GM06990 (cell line): Measurements from ENCODE around the gene SGCE.

Source experiments
- DNase-seq: peaks from one replicate; pipeline ENCODE4 v3.0.0-alpha.2; 2011; ENCODE audit not compliant: insufficient read length; ENCODE audit errors: extremely low read depth
- H3K27me3 ChIP-seq: replicated peaks from 2 replicates; pipeline ENCODE4 v1.6.0; 2011; ENCODE audit warnings: low read length; ENCODE audit not compliant: control insufficient read depth, insufficient read depth
- H3K36me3 ChIP-seq: 2 replicates; pipeline ENCODE4 v1.5.1; 2011; ENCODE audit warnings: low read length; ENCODE audit not compliant: control insufficient read depth, insufficient read depth
- H3K4me3 ChIP-seq: replicated peaks from 2 replicates; pipeline ENCODE4 v1.5.1; 2011; ENCODE audit warnings: low read depth, mild to moderate bottlenecking, control low read depth, low read length
- TF ChIP-seq, protein P1 (sequence below): IDR thresholded peaks from 2 replicates; pipeline ENCODE4 v1.5.1; 2011; ENCODE audit warnings: low read length, control low read depth, mild to moderate bottlenecking, inconsistent platforms; ENCODE audit not compliant: insufficient read depth, poor library complexity, severe bottlenecking

The SGCE gene

DNA sequence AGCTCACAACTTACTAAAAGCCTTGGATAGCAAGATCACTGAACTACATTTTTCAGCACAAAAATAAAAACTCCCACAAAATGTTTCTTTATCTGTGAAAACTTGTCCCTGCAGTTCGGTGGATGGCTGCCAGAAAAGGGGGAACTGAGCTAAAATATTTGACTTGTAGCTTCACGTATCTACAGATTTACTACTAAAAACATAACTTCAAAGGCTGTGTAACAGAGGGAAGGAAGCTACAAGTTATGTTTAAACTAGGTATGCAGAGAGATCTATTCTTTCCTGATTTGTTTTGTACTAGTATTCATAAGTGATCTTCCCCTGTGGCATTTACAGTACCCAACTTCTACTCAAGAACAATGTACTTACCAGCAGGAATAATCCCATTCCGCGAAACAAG lies 25.1 kb downstream of the SGCE start:
- DNase-seq: no peak
- Histone ChIP-seq H3K36me3 (no peaks in the 10 kb centered on the region), H3K4me3 (no peak overlapping the region), H3K27me3 (no peaks in the 10 kb centered on the region)
- TF ChIP-seq, protein P1, sequence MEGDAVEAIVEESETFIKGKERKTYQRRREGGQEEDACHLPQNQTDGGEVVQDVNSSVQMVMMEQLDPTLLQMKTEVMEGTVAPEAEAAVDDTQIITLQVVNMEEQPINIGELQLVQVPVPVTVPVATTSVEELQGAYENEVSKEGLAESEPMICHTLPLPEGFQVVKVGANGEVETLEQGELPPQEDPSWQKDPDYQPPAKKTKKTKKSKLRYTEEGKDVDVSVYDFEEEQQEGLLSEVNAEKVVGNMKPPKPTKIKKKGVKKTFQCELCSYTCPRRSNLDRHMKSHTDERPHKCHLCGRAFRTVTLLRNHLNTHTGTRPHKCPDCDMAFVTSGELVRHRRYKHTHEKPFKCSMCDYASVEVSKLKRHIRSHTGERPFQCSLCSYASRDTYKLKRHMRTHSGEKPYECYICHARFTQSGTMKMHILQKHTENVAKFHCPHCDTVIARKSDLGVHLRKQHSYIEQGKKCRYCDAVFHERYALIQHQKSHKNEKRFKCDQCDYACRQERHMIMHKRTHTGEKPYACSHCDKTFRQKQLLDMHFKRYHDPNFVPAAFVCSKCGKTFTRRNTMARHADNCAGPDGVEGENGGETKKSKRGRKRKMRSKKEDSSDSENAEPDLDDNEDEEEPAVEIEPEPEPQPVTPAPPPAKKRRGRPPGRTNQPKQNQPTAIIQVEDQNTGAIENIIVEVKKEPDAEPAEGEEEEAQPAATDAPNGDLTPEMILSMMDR: no peak

DNA sequence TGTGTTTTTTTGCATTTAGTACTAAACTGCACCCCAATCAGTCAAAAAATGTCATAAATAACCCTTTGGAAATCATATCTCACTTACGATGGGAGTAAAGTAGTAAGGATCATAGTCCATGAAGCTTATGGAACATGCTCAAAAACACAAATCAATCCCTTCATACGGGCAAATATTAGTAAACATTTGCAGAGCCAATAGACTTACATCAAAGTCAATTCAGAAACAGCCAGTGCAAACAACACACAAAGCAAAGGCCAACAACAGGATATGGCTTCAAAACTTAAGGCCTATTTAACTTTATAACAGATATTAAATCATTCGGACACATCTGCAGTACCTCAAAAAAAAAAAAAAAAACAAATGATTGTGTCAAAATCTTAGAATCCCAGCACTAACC lies 32.1 kb downstream of the SGCE start:
- Histone ChIP-seq H3K27me3 (no peaks in the 10 kb centered on the region), H3K4me3 (no peak overlapping the region), H3K36me3 (no peaks in the 10 kb centered on the region)
- TF ChIP-seq, protein P1: no peak
- DNase-seq: no peak

DNA sequence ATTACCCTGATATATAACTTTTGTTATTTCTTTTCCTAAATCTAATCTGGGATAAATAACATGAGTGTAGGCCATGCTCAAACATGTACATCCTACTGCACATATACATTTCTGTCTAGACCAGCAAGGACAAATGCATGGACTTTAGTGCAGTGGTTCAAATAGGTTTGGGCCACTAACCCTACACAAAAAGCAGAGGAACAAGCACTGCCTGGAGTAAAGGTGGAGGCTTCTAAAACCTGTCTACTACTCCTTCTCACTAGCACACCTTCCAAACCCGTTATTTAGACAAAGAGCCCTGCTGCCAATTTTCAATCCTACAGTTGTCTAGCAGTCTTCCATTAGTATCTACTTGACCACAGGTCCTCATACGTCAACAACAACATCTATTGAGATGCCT lies 34.8 kb downstream of the SGCE start:
- Histone ChIP-seq H3K27me3 (no peaks in the 10 kb centered on the region), H3K4me3 (no peak overlapping the region), H3K36me3 (no peaks in the 10 kb centered on the region)
- TF ChIP-seq, protein P1: no peak
- DNase-seq: no peak

DNA sequence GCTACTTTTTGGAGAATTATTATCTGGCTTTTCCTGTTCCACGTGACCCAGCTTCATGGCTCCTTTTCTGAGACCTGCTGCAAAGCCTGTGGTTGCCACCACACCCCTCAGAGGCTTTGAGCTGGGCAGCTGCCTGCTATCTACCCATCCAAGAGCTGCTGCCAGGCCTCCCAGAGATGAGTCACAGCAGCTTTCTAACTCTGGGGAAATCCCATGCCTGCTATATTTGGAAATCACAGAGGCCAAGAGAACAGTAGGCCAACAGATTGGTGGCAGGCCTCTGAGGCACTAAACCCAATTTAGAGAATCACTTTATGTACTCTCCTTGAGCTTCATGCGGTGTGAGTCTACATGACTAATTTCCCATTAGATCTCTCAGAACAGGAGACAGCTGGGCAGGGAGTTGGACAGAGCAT lies 35.2 kb downstream of the SGCE start:
- DNase-seq: peak; percentile 63
- Histone ChIP-seq H3K27me3 (no peaks in the 10 kb centered on the region), H3K36me3 (no peaks in the 10 kb centered on the region), H3K4me3 (no peak overlapping the region)
- TF ChIP-seq, protein P1: no peak

DNA sequence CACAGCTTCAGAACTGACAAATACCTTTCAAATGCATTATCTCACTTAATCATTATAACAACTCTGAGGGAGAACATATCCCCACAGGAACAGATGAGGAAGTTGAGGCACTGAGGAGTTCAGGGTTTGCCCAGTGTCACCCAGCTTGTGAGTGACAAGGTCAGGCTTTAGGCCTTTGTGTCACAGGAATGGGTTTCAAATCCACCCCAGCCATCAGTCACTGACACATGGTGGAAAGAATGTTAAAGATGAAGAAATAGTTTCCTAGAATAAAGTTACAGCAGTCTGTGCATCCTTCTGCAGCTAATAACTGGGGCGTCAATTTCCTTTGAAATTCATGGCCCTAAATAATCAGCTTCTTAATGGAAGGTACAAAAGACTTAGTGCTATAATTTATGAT lies 37.8 kb downstream of the SGCE start:
- no peaks in the 10 kb centered on the region for H3K36me3 ChIP-seq
- no peak for DNase-seq
- TF ChIP-seq, protein P1: no peak
- no peak overlapping the region for H3K4me3 ChIP-seq
- no peaks in the 10 kb centered on the region for H3K27me3 ChIP-seq

DNA sequence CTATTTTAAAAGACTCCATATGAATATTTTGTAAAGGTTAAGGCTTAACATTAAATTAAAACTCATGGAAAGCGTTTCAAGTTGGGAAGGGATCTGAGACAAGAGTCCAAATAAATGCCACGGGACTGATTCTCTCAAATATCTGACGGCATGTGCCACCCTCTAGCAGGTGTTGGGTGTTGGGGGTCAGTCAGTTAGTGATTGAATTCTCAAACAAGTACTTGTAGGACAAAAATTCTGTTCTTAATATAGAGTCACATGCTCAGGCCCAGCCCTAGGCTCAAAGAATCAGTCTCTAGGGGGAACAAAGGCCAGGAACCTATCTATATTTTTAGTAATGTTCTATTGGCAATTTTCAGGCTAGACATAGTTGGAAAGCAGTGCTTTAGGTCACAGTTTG lies 39.1 kb downstream of the SGCE start:
- DNase-seq: no peak
- TF ChIP-seq, protein P1: no peak
- H3K36me3 ChIP-seq: no peaks in the 10 kb centered on the region

More for the DNA sequence above, 39.1 kb downstream of the SGCE start:
- Histone ChIP-seq H3K27me3 (no peaks in the 10 kb centered on the region), H3K4me3 (no peak overlapping the region)
